Smooth muscle cell (in vitro differentiated cells): ENCODE measurements around the gene LRRTM4. TPM values are rescaled to one million over a fixed set of nuclear protein-coding genes. Genes with fewer than 3 reads are reported as not detected.

ENCODE experiments used
- DNase-seq: peaks from one replicate; lab custom pipeline; 2025; ENCODE audit not compliant: unreplicated experiment; lab: John Stamatoyannopoulos, UW
- H2AFZ ChIP-seq: fragments of 200-600 bp; sonication (generic); 2 replicates; pipeline ENCODE4 v1.6.0; 2016; ENCODE audit warnings: antibody characterized with exemption, low read depth, mild to moderate bottlenecking
- H3F3A ChIP-seq: fragments of 200-600 bp; sonication (generic); 2 replicates; pipeline ENCODE4 v1.6.0; 2017; ENCODE audit warnings: antibody characterized with exemption, low read depth
- H3K27ac ChIP-seq: fragments of 200-600 bp; sonication (generic); 2 replicates; pipeline ENCODE4 v1.5.1; 2016; ENCODE audit warnings: low read depth, mild to moderate bottlenecking
- H3K27me3 ChIP-seq: fragments of 200-600 bp; sonication (generic); 2 replicates; pipeline ENCODE4 v1.6.1; 2016; ENCODE audit warnings: low read depth, mild to moderate bottlenecking
- H3K36me3 ChIP-seq: fragments of 200-600 bp; sonication (generic); 2 replicates; pipeline ENCODE4 v1.5.1; 2016; ENCODE audit warnings: low read depth
- H3K4me1 ChIP-seq: fragments of 200-600 bp; sonication (generic); 2 replicates; pipeline ENCODE4 v1.5.1; 2016; ENCODE audit warnings: low read depth
- H3K4me2 ChIP-seq: fragments of 200-600 bp; sonication (generic); 2 replicates; pipeline ENCODE4 v1.6.0; 2016; ENCODE audit warnings: mild to moderate bottlenecking
- H3K4me3 ChIP-seq: fragments of 200-600 bp; sonication (generic); 2 replicates; pipeline ENCODE4 v1.5.1; 2016; ENCODE audit warnings: mild to moderate bottlenecking
- H3K79me2 ChIP-seq: fragments of 200-600 bp; sonication (generic); 2 replicates; pipeline ENCODE4 v1.6.0; 2016; ENCODE audit warnings: low read depth, mild to moderate bottlenecking
- H3K9ac ChIP-seq: fragments of 200-600 bp; sonication (generic); 2 replicates; pipeline ENCODE4 v1.6.0; 2016; ENCODE audit warnings: low read depth
- H3K9me3 ChIP-seq: fragments of 200-600 bp; sonication (generic); replicated peaks from 2 replicates; pipeline ENCODE4 v1.5.1; 2016; ENCODE audit warnings: low read depth
- H4K20me1 ChIP-seq: fragments of 200-600 bp; sonication (generic); 2 replicates; pipeline ENCODE4 v1.6.0; 2016; ENCODE audit warnings: low read depth
- CTCF ChIP-seq: fragments of 200-600 bp; sonication (generic); IDR thresholded peaks from 2 replicates; pipeline ENCODE4 v1.5.1; 2017; ENCODE audit warnings: borderline replicate concordance, mild to moderate bottlenecking, antibody characterized with exemption; ENCODE audit not compliant: insufficient read depth, poor library complexity, severe bottlenecking
- WGBS: methylation state at CpG from one replicate; pipeline ENCODE4 v1.1.7; 2016; ENCODE audit warnings: low lambda C conversion rate; 5-methylcytosine and 5-hydroxymethylcytosine counted together
- polyA plus RNA-seq: library from polyadenylated mRNA; unstranded; fragments of >200 nt; fragmentation: Nextera tagmentation; extraction: Ambion mirVana; gene quantifications from 2 replicates; pipeline ENCODE4 v1.2.1, GENCODE V29; 2016
- total RNA-seq: library from RNA; depleted of rRNA; stranded (reverse); fragments of >200 nt; gene quantifications from 2 replicates; pipeline ENCODE4 v1.2.3, GENCODE V29; 2014

LRRTM4 gene
- total and polyA plus RNA-seq, 2 experiments from 2014 or later = 1.4 to 5.5 TPM

- DNase-seq = no peak
- WGBS = 90% methylated on average over 2 of the region's 2 CpGs
- no peak for TF ChIP-seq CTCF
- H3K4me2 ChIP-seq = no peak overlapping the region
- no peak overlapping the region for H2AFZ ChIP-seq
- H3K27ac ChIP-seq = no peak overlapping the region
- H3K36me3 ChIP-seq = no peaks in the 10 kb centered on the region
- H3K4me3 ChIP-seq = no peak overlapping the region
- no peaks in the 10 kb centered on the region for H3K4me1 ChIP-seq
- H4K20me1 ChIP-seq = no peaks in the 10 kb centered on the region
- H3F3A ChIP-seq = no peaks in the 10 kb centered on the region
- no peak overlapping the region for H3K9ac ChIP-seq
- no peaks in the 10 kb centered on the region for H3K79me2 ChIP-seq
- no peaks in the 10 kb centered on the region for H3K9me3 ChIP-seq
- no peaks in the 10 kb centered on the region for H3K27me3 ChIP-seq
Observed at GRCh38 chr2:77294474-77294873, 227.7 kb downstream of the LRRTM4 start.

GRCh38 chr2:77284353-77284752, 237.8 kb downstream of the LRRTM4 start:
- Histone ChIP-seq H3F3A (no peaks in the 10 kb centered on the region), H3K36me3 (no peaks in the 10 kb centered on the region), H4K20me1 (no peaks in the 10 kb centered on the region), H3K27me3 (no peaks in the 10 kb centered on the region), H3K79me2 (no peaks in the 10 kb centered on the region), H2AFZ (no peak overlapping the region), H3K27ac (no peak overlapping the region), H3K9ac (no peak overlapping the region), H3K4me2 (no peak overlapping the region), H3K4me3 (no peak overlapping the region), H3K9me3 (no peaks in the 10 kb centered on the region), H3K4me1 (no peaks in the 10 kb centered on the region)
- 61% methylated on average over 1 of the region's 1 CpG for WGBS
- no peak for TF ChIP-seq CTCF
- DNase-seq = no peak

- WGBS = over 99% methylated on average over 5 of the region's 5 CpGs
- Histone ChIP-seq H3K4me1 (no peaks in the 10 kb centered on the region), H3K9ac (no peak overlapping the region), H3K4me2 (no peak overlapping the region), H4K20me1 (no peaks in the 10 kb centered on the region), H3K4me3 (no peak overlapping the region), H3K36me3 (no peaks in the 10 kb centered on the region), H2AFZ (no peak overlapping the region), H3K27me3 (no peaks in the 10 kb centered on the region), H3F3A (no peaks in the 10 kb centered on the region), H3K27ac (no peak overlapping the region), H3K9me3 (no peaks in the 10 kb centered on the region), H3K79me2 (no peaks in the 10 kb centered on the region)
- no peak for TF ChIP-seq CTCF
- no peak for DNase-seq
Observed at GRCh38 chr2:77271262-77271661, 250.9 kb downstream of the LRRTM4 start.

GRCh38 chr2:77270433-77270832, 251.7 kb downstream of the LRRTM4 start:
- no peak overlapping the region for H3K27ac ChIP-seq
- H4K20me1 ChIP-seq = no peaks in the 10 kb centered on the region
- DNase-seq = no peak
- H3K4me1 ChIP-seq = no peaks in the 10 kb centered on the region
- H3K4me2 ChIP-seq = no peak overlapping the region
- no peak overlapping the region for H3K9ac ChIP-seq
- H3K79me2 ChIP-seq = no peaks in the 10 kb centered on the region
- H3F3A ChIP-seq = no peaks in the 10 kb centered on the region
- no peaks in the 10 kb centered on the region for H3K36me3 ChIP-seq
- no peak overlapping the region for H2AFZ ChIP-seq
- no peaks in the 10 kb centered on the region for H3K27me3 ChIP-seq
- H3K9me3 ChIP-seq = no peaks in the 10 kb centered on the region
- no peak overlapping the region for H3K4me3 ChIP-seq
- no peak for TF ChIP-seq CTCF
- WGBS = 82% methylated on average over 3 of the region's 3 CpGs
